A549 (cell line): ENCODE measurements around the gene CNBD2. TPM values are rescaled to one million over a fixed set of nuclear protein-coding genes. Genes with fewer than 3 reads are reported as not detected.

Source experiments
- BCL3 ChIP-seq: fragments of >200 bp; sonication (Bioruptor Twin); formaldehyde crosslinking; IDR thresholded peaks from 3 replicates; pipeline ENCODE4 v1.6.1; 2016
- BHLHE40 ChIP-seq: IDR thresholded peaks from 2 replicates; pipeline ENCODE4 v1.6.1; 2012; ENCODE audit warnings: low read depth, low read length, inconsistent platforms
- CBX2 ChIP-seq: fragments of 200-600 bp; sonication (generic); IDR thresholded peaks from 2 replicates; pipeline ENCODE4 v1.6.1; 2016; ENCODE audit warnings: low read depth, mild to moderate bottlenecking, borderline replicate concordance
- CBX8 ChIP-seq: fragments of 200-600 bp; sonication (generic); IDR thresholded peaks from 2 replicates; pipeline ENCODE4 v1.6.1; 2016
- CEBPB ChIP-seq, 2 experiments: fragments of >200 bp in 1 of 2; sonication (Bioruptor Twin) in 1 of 2; formaldehyde crosslinking in 1 of 2; IDR thresholded peaks; 2 replicates each; pipeline ENCODE4 v1.6.1; 2012 to 2016
- CHD2 ChIP-seq: fragments of 150-350 bp; IDR thresholded peaks from 2 replicates; pipeline ENCODE4 v1.6.1; 2014; ENCODE audit warnings: low read length; ENCODE audit not compliant: partially characterized antibody
- ESRRA ChIP-seq: fragments of 150-350 bp; IDR thresholded peaks from 2 replicates; pipeline ENCODE4 v1.6.1; 2014; ENCODE audit warnings: mild to moderate bottlenecking, low read length, borderline replicate concordance
- FOSL2 ChIP-seq, 2 experiments: fragments of 450-650 bp in 1 of 2; fragments of >200 bp in 1 of 2; sonication (Bioruptor Twin) in 1 of 2; formaldehyde crosslinking; IDR thresholded peaks; 2 replicates each; pipeline versions ENCODE4 v1.5.0 to v1.6.1; 2016 to 2020; ENCODE audit warnings: mild to moderate bottlenecking in 1 of 2, moderate library complexity in 1 of 2
- GATA3 ChIP-seq: IDR thresholded peaks from 2 replicates; pipeline ENCODE4 v1.6.1; 2012; ENCODE audit warnings: borderline replicate concordance
- HDAC2 ChIP-seq: fragments of 200-600 bp; sonication (generic); IDR thresholded peaks from 2 replicates; pipeline ENCODE4 v1.6.1; 2016
- HES2 ChIP-seq: fragments of >200 bp; sonication (Bioruptor Twin); formaldehyde crosslinking; IDR thresholded peaks from 2 replicates; pipeline ENCODE4 v1.6.1; 2016
- HMGXB4 ChIP-seq: fragments of 250-450 bp; sonication (Bioruptor Pico); IDR thresholded peaks from 2 replicates; pipeline ENCODE4 v1.5.0; 2021; ENCODE audit warnings: mild to moderate bottlenecking, moderate library complexity, borderline replicate concordance
- HOXA7 ChIP-seq: fragments of 250-450 bp; sonication (Bioruptor Pico); IDR thresholded peaks from 2 replicates; pipeline ENCODE4 v1.5.0; 2020; ENCODE audit warnings: mild to moderate bottlenecking, moderate library complexity
- HOXB13 ChIP-seq: fragments of 250-450 bp; sonication (Bioruptor Pico); IDR thresholded peaks from 2 replicates; pipeline ENCODE4 v1.5.0; 2020; ENCODE audit warnings: low read depth, mild to moderate bottlenecking, moderate library complexity
- JUN ChIP-seq, 2 experiments: fragments of >200 bp; sonication (Bioruptor Twin); formaldehyde crosslinking; IDR thresholded peaks; 2 replicates in 1 of 2; 3 replicates in 1 of 2; pipeline ENCODE4 v1.6.1; 2016 to 2017
- KDM1A ChIP-seq: fragments of 200-600 bp; sonication (generic); IDR thresholded peaks from 2 replicates; pipeline ENCODE4 v1.6.1; 2016; ENCODE audit warnings: low read depth, mild to moderate bottlenecking
- MAFK ChIP-seq: fragments of 450-650 bp; IDR thresholded peaks from 2 replicates; pipeline ENCODE4 v1.6.1; 2014; ENCODE audit not compliant: partially characterized antibody
- MYC ChIP-seq: IDR thresholded peaks from 2 replicates; pipeline ENCODE4 v1.6.1; 2012; ENCODE audit warnings: mild to moderate bottlenecking, inconsistent platforms, low read length, improper control_type of control experiment, borderline replicate concordance
- POLR2A ChIP-seq: IDR thresholded peaks from 2 replicates; pipeline ENCODE4 v1.6.1; 2012; ENCODE audit warnings: mild to moderate bottlenecking, low read length
- RARB ChIP-seq: fragments of 250-450 bp; sonication (Bioruptor Pico); IDR thresholded peaks from 2 replicates; pipeline ENCODE4 v1.8.0; 2021; ENCODE audit warnings: mild to moderate bottlenecking, moderate library complexity
- RNF2 ChIP-seq: fragments of 200-600 bp; sonication (generic); IDR thresholded peaks from 2 replicates; pipeline ENCODE4 v1.6.1; 2016; ENCODE audit warnings: low read depth, mild to moderate bottlenecking, antibody characterized with exemption, moderate library complexity, borderline replicate concordance
- ZFP36 ChIP-seq: fragments of 450-650 bp; IDR thresholded peaks from 2 replicates; pipeline ENCODE4 v1.6.1; 2014; ENCODE audit warnings: borderline replicate concordance; ENCODE audit not compliant: partially characterized antibody
- polyA plus RNA-seq, 4 experiments: library from polyadenylated mRNA; depleted of rRNA in 3 of 4; stranded (reverse); fragments of >200 nt; fragmentation: RNase III in 1 of 4; extraction: RNeasy Plus Mini Kit Qiagen cat#74134 plus additional on column Dnase treatment in 1 of 4; gene quantifications; 2 replicates in 3 of 4; 3 replicates in 1 of 4; pipeline ENCODE4 v1.2.3, GENCODE V29; 2011 to 2017
- TF ChIP-seq, protein P1 (sequence below): fragments of >200 bp; sonication (Bioruptor Twin); formaldehyde crosslinking; IDR thresholded peaks from 3 replicates; pipeline ENCODE4 v1.5.1; 2016
- TF ChIP-seq, protein P2 (sequence below): IDR thresholded peaks from 2 replicates; pipeline ENCODE4 v1.6.1; 2012; ENCODE audit warnings: low read depth, borderline replicate concordance

CNBD2 gene
- polyA plus RNA-seq, 2 of the 4 experiments (the other 2 are of a cell fraction): 4.3 to 5.4 TPM

DNA sequence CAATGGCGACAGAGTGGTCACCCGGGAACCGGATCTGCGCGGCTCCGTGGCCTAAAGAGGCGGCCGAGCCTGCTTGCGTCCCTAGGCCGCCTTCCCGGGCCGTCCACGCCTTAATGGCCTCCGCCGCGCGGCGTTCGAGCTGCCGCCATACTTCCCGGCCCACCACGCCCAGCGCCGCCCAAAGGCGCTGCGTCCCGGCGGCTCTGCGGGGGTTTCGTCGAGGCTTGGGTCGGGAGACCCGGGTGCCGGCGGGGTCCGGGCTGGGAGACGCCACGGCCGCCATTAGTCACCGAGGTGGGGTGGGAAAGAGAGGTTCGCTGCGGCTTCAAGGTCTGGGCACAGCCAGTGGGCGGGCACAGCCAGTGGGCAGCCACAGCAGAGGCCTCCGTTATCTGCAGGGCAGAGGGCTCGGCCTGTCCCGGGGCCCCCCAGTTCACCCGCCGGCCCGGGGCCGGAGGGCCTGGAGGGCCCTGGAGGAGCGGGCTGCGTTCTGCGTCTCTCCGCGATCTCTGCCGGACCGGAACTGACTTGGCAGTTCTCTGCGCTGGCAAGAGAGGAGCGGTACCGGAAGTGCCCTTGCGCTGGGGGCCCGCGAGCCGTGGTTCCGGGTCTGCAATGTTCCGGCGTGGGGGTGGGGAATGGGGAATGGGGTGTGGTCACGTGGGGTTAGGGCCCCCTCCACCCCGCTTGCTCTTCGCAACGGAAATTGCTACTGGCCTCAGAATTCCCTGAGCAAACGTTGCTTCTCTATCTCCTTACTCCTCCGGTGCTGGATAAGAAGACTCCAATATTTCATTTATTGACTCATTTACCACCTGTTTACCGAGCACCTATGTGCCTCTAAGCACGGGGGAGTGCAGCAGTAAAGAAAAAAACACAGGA, 82.3 kb downstream of the CNBD2 start (continued):
- TF ChIP-seq, protein P1, sequence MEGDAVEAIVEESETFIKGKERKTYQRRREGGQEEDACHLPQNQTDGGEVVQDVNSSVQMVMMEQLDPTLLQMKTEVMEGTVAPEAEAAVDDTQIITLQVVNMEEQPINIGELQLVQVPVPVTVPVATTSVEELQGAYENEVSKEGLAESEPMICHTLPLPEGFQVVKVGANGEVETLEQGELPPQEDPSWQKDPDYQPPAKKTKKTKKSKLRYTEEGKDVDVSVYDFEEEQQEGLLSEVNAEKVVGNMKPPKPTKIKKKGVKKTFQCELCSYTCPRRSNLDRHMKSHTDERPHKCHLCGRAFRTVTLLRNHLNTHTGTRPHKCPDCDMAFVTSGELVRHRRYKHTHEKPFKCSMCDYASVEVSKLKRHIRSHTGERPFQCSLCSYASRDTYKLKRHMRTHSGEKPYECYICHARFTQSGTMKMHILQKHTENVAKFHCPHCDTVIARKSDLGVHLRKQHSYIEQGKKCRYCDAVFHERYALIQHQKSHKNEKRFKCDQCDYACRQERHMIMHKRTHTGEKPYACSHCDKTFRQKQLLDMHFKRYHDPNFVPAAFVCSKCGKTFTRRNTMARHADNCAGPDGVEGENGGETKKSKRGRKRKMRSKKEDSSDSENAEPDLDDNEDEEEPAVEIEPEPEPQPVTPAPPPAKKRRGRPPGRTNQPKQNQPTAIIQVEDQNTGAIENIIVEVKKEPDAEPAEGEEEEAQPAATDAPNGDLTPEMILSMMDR: no peak; the same call in 2 of the 3 replicates
- TF ChIP-seq KDM1A (no peak), MYC (peak; percentile 17; the same call in 1 of the 2 replicates), GATA3 (peak; percentile 20; the same call in 1 of the 2 replicates), CHD2 (peak; percentile 59), HMGXB4 (CRISPR knock-in tag) (peak; percentile 55; the same call in 1 of the 2 replicates), HDAC2 (no peak), JUN (IDR thresholded peaks at IDR 0.05) (peak; percentile 91 to 99; a peak in 4 of 5 replicates), HOXA7 (CRISPR knock-in tag) (no peak), BHLHE40 (no peak), POLR2A (peak; percentile 93), HOXB13 (no peak), CBX8 (no peak), ESRRA (no peak), RNF2 (no peak), ZFP36 (no peak), HES2 (no peak), RARB (CRISPR knock-in tag) (no peak), MAFK (peak; percentile 88), FOSL2 (IDR thresholded peaks at IDR 0.05) (no peak), FOSL2 (CRISPR knock-in tag; IDR thresholded peaks at IDR 0.05) (peak; percentile 49), BCL3 (peak; percentile 98), CBX2 (no peak), CEBPB (IDR thresholded peaks at IDR 0.05) (no peak)
- TF ChIP-seq, protein P2, sequence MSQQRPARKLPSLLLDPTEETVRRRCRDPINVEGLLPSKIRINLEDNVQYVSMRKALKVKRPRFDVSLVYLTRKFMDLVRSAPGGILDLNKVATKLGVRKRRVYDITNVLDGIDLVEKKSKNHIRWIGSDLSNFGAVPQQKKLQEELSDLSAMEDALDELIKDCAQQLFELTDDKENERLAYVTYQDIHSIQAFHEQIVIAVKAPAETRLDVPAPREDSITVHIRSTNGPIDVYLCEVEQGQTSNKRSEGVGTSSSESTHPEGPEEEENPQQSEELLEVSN: no peak
